ENCODE results near the gene KCNA10.
A peak's percentile ranks its signal among the peaks of the same experiment; 100 is the strongest.
"Not testable (repeated sequence)": the region's sequence is repeated elsewhere in the genome, so short reads cannot be mapped to it uniquely, and the experiment has no call there.

KCNA10 gene

GRCh38 chr1:110529011-110529410 lies 10.0 kb upstream of the KCNA10 start:
- no peak for DNase-seq

DNA sequence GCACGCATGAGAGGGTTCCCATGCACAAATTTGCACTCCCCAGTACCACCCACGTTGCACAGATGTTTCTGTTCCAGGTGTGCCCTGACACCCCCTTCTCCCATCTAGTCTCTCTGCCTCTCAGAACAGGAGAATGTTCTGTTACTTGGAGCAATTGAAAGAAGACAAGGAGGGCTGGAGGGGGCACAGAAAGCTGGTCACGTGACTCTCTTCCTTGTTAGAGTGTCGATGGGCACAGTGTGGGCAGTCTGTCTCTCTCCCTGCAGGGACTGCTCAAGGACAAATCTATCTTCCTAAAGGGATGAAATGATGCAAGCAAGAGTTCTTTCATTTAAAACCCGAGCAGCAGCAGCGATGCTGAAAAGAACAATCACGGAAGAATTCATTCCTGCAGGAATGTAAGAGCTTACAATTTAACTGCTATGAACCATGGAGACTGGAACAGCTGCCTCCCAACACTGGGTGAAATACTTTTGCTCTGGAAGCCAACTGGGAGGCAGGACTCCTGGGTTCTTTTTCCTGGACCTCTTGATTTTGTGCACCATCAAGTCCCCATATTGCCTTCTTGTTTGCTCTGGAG lies 7.3 kb upstream of the KCNA10 start:
- DNase-seq, result no peak

DNA sequence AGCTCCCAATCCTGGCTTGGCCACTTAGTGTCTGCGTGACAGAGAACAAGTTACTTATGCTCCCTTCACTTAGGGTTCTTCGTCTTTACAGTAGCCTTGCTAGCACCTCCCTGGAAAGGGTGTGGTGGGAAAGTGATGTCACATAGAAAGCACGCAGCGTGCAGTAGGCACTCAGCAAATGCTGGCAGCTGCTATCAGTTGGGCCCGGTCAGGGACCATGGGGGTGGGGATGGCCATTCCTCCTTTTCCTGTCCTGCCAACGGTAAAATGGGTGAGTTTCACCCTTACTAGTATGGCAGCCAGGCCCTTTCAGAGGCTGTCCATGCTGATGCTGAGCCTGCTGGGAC lies 6.2 kb upstream of the KCNA10 start:
- DNase-seq, result no peak

GRCh38 chr1:110524311-110525248 lies 5.6 kb upstream of the KCNA10 start:
- peak; percentile 56 for DNase-seq

- no peak for DNase-seq
Observed at GRCh38 chr1:110523011-110523410, 4.0 kb upstream of the KCNA10 start.

DNA sequence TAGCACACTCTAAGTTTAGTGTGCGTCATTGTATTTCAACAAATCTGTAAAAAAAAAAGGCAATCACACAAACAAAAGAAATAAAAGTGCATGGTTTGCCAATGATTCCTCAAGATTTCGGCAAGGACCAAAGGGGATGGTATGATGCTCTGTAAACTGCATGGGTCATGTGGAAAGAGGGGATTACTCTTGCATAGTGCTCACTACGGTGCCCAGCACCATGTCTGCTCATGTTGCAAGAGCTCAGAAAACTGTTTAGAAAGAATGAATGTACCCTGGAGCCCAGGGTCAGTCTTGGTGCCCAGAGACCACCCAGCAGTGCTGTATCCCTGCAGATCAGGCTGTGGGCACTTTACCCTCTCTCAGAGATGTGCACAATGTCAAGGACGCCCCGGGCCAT lies 3.6 kb upstream of the KCNA10 start:
- DNase-seq, result no peak

DNA sequence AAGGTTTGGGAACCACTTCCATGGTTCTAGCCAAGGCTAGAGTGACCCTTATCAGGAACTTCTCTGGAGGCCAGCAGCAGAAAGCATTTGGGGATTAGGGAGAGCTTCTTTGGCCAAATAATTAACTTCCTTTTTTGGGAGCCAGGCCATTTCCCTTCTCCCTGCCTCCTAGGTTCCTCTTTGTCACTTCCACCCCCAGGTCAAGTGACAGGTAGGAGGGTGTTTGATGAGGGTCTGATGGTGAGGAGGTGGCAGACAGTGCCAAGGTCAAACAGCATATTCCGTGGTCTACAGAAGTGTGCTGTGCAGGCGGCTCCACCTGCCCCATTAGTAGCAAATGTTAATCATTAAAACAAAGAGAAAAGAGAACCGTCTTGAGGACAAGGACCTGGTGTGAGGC lies 1.9 kb upstream of the KCNA10 start:
- DNase-seq, result no peak

- DNase-seq, result no peak
Observed at GRCh38 chr1:110515891-110516290, 3.1 kb downstream of the KCNA10 start.

- no peak for DNase-seq
Observed at GRCh38 chr1:110515041-110515440, 3.9 kb downstream of the KCNA10 start.

DNA sequence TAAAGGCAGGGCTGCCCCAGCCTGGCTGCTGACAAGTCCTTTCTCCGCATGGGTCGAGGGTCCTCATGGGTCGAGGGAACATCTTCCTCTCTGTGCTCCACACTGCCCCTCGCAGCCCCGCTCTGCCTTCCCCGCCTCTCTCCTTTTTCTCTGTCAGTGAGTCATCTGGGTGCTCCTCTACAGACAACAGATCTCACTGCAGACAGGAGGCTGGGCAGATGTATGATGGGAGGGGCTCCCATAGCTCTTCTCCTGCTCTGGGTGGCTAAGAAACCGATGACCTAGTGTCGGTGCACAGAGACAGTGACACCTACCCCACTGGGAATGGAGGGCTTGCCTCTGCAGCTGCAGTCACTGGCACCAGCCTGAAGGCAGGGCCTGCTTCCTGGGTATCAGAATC lies 5.5 kb downstream of the KCNA10 start:
- no peak for DNase-seq

DNA sequence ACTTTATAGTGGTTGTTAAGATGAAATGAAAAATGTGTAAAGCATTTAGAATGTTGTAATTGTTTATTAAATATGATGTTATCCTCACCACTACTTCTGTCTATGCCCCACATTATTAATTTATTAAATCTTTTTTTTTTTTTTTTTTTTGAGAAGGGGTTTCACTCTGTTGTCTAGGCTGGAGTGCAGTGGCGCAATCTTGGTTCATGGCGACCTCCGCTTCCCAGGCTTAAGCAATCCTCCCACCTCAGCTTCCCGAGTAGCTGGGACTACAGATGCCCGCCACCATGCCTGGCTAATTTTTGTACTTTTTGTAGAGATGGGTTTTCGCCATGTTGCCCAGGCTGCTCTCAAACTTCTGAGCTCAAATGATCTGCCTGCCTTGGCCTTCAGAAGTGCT lies 7.5 kb downstream of the KCNA10 start:
- no peak for DNase-seq

DNA sequence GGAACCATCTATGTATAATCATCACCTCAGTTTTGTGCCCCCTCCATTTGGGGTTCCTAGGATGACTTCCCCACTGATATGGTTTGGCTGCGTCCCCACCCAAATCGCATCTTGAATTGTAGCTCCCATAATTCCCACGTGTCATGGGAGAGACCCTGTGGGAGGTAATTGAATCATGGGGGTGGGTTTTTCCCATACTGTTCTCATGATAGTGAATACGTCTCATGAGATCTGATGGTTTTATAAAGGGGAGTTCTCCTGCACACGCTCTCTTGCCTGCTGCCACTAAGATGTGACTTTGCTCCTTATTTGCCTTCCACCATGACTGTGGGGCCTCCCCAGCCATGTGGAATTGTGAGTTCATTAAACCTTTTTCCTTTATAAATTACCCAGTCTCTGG lies 8.1 kb downstream of the KCNA10 start:
- not testable (repeated sequence) for DNase-seq

- no peak for DNase-seq
Observed at GRCh38 chr1:110509655-110510054, 9.3 kb downstream of the KCNA10 start.

GRCh38 chr1:110508028-110508940 lies 10.7 kb downstream of the KCNA10 start:
- DNase-seq, result no peak

GRCh38 chr1:110506541-110506940 lies 12.4 kb downstream of the KCNA10 start:
- DNase-seq, result no peak

DNA sequence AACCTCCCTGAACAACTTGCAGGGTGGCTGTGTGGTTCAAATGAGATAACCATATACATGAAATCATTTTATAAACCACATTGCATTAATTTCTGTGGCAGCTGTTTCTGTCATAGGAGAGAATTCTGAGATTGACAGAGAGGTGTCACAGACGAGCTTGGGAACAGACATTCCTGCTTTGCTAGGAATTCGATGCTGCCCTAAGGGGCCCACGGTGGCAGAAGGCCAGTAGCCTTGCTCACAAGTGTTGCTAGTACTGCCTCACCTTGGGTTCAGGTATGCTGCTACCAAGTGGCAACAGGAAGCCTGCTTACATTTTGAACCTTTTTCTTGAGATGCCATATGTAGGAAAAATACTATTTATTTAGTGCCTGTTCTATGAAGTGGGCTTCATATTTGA lies 13.4 kb downstream of the KCNA10 start:
- no peak for DNase-seq

DNA sequence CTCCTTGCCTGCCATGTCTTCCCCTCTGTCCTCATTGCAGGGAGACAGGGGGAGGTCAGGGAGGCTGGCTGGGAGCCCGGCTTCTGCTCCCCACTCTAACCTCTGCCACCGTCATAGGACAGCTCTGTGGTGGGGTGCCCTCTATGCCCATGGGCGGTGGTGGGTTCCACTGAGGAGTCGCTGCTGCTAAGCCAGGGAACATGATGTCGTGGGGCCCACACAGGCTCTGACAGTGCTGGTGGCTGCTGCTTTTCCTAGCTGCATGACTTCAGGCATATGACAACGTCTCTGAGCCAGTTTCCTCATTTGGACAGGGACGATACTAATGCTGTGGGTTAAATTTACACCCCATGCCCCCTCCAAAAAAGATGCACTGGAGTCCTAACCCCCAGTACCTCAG lies 14.7 kb downstream of the KCNA10 start:
- DNase-seq, result no peak

- DNase-seq, result no peak
Observed at GRCh38 chr1:110503471-110503870, 15.5 kb downstream of the KCNA10 start.

- no peak for DNase-seq
Observed at GRCh38 chr1:110502402-110503151, 16.4 kb downstream of the KCNA10 start.

DNA sequence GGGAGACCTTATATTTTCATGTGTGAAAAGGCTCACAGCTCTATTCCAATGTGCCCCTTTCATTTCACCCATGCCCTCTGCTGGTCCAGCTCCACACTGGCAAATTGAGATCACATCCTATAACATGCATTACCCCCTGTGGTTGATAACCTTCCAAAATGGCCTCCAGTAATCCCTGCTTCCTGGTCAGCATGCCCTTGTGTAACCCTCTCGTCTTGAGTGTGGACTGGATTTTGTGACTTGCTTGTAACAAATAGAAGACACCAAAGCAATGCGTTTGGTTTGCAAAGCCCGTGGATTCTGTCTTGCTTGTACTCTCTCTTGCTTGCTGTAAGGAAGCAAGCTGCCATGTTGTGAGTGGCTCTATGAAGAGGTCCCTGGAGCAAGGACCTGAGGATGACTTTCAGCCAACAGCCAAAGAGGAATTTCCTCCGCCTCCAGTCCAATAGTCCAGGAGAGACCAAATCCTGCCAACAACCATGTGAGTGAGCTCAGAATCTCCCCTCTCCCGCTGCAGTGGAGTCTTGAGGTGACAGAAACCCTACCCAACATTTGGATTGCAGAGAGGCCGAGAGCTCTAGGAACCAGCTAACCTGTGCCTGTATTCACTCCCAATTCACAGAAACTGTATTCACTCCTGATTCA lies 17.4 kb downstream of the KCNA10 start:
- no peak for DNase-seq

DNA sequence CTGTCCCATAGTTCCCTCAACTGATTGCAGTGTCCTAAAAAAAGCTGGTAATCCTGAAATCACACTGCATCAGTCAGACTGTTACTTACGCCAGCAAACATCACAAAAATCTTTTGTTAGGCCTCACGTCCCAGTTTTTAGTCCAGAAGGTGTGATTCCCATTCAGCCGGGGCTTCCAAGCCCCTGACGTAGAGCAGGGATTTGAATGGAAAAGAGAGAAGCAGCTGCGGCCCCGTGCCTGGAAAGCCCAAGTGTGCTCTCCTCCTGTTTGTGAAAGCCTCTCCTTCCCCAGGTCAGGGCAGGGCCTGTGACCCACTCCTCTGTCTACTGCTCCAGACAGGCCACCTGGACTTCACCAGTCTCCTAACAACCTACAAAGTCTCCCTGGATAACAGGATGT lies 20.7 kb downstream of the KCNA10 start:
- DNase-seq, result no peak

DNA sequence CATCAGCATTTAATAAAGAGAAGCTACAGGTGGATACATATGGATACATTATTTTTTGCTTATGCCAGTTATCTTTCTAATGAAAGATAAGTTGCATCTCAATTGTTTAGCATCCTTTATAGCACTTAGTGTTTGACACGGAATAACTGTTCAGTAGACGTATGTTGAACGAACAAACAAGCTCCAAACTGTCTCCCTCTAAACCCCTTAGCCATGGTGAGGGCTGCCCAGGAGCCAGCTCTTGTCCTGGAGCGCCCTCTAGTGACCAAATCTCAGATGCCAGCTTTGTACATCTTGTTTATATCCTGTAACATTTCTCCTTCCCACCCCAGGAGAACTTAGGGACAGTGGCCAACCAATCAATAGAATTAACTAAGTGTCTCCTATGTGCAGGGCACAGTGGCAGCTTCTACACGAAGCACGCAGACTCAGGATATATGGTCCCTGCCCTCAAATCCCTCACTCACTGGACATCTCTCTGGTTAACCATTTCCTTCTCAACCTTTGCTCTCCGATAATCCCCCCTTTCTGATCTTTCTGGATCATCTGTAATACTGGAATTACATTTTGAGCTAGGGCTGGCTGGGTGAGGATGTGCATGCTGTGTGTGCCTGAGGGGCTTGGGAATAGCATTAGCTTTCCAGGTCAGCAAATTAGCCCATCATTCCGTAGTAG lies 22.9 kb downstream of the KCNA10 start:
- peak; percentile 83 for DNase-seq

All from midbrain (tissue), 1 donor.